OCI-LY7 (cell line): ENCODE data around the gene STOML3.

Experiments
- CTCF ChIP-seq: fragments of 200-600 bp; sonication (generic); conservative IDR thresholded peaks from 2 replicates; pipeline ENCODE4 v1.5.1; 2014; ENCODE audit warnings: mild to moderate bottlenecking, antibody characterized with exemption, low read length, moderate library complexity, mixed read lengths
- EZH2phosphoT487 ChIP-seq: fragments of 200-600 bp; sonication (generic); IDR thresholded peaks from 2 replicates; pipeline ENCODE4 v1.6.1; 2018; ENCODE audit warnings: low read depth, borderline replicate concordance, mild to moderate bottlenecking, mixed run types, antibody characterized with exemption, low read length, moderate library complexity, mixed read lengths

- TF ChIP-seq CTCF (no peak), EZH2phosphoT487 (no peak)
These were observed 44.6 kb upstream of the STOML3 start for GRCh38 chr13:39035204-39035603.
